HG02981 (cell line): ENCODE data around the gene KNDC1.
"Not testable (repeated sequence)": the region's sequence is repeated elsewhere in the genome, so short reads cannot be mapped to it uniquely, and the experiment has no call there.

ENCODE experiments used
- ATAC-seq: cut with Tn5 transposase; IDR thresholded peaks from one replicate; pipeline ENCODE4 v1.9.1; 2021; ENCODE audit warnings: mild to moderate bottlenecking, moderate library complexity; ENCODE audit not compliant: unreplicated experiment

Gene KNDC1

DNA sequence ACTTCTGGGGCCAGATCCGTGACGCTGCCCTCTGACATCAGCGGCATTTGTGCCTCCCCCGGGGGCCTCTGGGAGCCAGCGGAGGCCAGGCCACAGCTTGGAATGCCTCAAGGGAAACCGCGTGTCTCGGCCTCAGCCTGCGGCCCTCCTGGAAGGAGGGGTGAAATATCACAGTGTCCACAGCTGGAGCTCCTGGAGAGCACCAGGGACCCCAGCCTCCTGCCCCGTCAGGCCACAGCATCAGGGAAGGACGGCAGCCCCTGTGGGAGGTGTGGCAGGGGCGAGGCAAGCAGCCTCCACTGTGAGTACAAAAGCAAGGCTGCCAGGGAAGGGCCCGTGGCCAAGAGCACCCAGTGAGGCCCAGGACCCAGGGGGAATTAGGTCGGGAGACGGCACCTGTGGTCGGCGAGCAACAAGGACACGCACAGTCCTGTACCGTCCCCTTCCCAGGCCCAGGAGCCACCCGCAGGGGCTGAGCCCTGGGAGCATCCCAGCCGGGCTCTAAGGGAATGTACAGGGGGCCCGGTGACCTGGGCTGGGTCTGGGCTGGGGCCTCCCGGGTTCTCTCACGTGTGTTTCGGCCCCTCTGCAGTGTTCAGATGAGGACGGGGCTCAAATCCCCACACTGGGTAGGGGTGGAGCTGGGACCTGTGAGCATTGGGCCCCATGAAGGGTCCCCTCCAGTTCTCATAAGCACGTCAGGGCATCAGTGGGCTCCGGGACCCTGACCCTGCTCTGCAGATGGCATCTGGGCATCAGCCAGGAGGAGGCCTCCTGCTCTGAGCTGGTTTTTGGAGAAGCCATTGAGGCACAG lies 18.7 kb upstream of the KNDC1 start:
- ATAC-seq = no peak

DNA sequence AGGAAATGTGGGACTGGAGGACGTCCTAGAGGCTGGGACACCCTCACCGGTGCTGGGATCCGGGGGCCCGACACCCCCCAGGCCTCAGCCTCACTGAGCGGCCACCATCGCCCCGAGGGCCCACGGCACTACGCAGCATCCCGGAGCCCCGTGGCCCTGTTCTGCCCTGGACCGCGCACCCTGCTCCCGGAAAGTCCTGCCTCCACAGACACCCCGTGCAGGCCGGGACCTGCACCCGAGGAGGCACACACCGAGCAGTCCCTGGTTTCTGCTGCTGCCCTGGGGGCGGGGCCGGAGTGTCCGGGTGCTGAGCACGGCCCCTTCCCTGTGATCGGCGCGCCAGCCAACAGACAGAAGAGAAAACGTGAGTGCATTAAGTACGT lies 18.1 kb upstream of the KNDC1 start:
- no peak for ATAC-seq

DNA sequence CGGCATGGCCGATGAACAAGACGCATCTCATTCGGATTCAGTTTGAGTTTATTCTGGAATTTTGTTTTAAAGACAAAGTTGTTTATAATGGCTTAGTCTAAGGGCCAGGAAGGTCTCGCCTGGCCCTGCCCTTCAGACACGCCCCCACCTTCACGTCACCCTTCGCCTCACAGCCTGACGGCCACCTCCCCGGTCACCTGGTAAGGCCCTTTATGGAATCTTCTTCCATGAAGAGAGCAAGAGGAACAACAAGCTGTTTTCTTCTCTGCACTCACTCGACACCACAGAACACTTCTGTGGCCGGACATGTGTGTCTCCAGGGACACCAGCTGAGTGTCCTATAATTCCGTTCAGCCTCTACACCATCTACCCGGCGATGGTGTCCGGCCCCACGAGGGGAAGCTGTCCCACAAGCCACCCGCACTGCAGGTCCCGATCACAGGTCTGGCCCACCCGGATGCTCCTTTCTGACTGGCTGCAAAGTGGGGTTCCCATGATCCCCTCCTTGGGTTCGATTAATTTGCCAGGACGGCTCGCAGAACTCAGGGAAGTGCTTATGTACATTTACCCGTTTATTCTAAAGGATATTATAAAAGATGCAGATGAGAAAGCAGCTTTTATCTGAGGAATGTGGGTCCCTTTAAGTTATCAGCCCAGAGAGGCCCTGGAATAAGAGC lies 17.4 kb upstream of the KNDC1 start:
- ATAC-seq = no peak

DNA sequence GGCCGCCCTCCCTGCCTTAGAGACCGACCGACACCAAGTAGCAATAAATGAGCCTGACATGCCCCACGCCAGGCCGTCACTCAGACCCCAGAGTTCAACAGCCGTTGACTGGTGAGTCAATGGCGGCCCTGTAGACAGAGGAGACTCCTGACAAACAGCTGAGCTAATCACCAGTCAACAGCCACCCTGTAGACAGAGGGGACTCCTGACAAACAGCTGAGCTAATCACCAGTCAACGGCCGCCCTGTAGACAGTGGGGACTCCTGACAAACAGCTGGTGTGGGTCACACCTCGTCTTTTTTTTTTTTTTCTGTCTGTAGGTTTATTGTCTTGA lies 16.9 kb upstream of the KNDC1 start:
- no peak for ATAC-seq

DNA sequence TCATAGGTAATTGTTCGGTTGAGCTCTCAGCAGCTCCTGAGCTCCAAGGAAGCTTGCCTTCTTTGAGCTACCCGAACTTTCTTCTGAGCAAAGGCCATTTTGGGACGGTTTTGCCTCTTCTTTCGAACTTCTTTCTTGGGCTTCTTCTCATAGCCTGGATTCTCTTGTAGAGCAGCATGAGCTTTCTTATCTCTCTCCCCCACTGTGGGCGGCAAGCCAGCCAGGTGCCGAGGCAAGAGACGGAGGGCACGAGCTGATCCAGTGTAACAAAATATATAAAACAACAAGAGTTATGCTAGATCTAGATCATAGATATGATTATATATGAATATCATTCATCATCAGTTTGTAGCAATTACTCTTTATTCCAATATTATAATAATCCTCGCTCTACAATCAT lies 16.5 kb upstream of the KNDC1 start:
- ATAC-seq = no peak

DNA sequence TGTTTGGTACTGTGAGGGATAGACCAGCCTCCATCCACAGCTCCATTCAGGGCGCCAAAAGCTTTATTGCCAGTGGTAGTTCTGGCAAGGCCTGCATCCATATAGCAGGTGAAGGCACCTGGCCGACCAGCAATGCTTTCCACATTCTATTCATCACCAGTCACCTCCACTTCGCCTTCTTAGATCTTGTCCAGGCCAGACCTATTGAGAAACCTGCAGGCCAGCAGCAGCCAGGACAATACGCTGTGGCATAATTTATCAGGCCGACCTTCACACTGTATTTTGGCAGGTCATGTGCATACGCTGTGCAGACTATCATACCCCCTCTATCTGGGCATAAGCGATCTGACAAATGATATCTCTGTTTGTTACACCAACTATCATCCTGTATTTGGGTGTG lies 15.2 kb upstream of the KNDC1 start:
- ATAC-seq = no peak

DNA sequence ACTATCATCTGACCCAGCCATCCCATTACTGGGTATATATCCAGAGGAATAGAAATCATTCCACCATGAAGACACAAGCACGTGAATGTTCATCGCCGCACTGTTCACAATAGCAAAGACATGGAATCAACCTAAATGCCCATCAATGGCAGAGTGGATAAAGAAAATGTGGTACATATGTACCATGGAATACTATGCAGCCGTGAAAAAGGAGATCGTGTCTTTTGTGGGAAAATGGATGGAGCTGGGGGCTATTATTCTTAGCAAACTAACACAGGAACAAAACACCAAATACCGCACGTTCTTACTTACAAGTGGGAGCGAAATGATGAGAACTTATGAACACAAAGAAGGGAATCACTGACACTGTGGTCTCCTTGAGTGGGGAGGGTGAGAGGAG lies 9.8 kb upstream of the KNDC1 start:
- no peak for ATAC-seq

DNA sequence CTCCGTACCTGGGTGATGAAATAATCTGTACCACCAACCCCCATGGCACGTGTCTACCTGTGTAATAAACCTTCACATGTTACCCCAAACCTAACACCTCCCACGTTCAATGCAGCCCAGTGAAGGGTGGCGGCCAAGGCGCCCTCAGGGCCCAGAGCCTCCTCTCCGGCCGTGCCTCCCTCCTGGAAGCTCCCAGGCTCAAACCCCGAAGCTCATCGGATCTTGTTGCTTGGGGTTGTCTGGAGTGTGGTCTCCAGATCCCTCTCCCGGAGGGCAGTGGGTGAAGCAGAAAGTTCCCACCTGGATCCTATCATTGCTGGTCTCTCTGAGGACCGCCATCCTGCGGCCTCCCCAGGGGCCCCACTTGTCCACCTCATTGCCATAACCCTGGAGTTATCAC lies 9.4 kb upstream of the KNDC1 start:
- ATAC-seq = no peak

DNA sequence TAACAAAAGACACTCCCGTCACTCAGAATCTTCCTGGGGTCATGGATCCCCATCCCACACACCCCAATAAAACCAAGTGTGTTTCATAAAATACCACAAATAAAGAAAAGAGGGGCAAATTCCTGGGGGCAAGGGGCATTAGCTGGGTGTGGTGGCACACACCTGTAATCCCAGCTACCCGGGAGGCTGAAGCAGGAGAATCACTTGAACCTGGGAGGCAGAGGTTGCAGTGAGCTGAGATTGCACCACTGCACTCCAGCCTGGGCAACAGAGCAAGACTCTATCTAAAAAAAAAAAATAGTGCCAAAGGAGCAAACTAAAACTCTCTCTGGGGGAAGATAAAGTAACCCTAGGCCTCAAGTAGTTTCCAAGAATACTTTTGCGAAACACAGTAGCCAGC lies 8.9 kb upstream of the KNDC1 start:
- ATAC-seq = not testable (repeated sequence)

DNA sequence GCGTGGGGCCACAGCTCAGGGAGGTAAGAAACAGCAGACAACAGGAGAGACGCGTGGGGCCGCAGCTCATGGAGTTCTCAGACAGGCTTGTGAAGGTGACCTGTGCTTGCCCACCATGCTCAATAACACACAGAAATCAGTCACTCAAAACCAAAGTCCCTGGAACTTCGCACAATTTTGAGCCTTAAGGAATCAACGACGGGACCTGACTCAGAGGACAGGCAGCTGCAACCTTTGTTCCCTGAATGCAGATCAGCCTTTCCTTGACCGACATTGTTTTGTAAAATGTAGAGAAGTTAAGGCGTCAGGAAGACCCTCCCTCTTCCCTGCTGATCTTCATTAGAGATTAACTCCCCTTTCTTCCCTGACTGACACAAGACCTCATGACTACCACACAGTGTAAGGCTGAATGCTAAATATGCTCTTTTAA lies 8.5 kb upstream of the KNDC1 start:
- no peak for ATAC-seq

DNA sequence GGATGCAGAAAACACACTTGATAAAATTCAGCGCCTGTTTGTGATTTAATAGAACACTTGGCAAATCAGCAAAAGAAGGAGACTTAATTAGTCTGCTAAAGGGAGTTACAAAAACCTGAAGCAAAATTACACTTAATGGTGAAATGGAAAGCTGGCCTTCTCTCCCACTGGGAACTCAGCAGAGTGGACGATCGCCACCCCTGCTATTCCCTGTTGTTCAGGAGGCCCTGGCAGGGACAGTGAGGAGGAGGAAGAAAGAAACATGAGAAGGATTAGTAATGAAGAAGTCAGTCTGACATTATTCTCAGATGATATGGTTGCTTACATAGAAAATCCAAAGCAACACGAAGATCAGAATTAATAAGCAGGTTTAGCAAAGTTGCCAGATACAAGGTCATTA lies 5.6 kb upstream of the KNDC1 start:
- ATAC-seq = no peak

DNA sequence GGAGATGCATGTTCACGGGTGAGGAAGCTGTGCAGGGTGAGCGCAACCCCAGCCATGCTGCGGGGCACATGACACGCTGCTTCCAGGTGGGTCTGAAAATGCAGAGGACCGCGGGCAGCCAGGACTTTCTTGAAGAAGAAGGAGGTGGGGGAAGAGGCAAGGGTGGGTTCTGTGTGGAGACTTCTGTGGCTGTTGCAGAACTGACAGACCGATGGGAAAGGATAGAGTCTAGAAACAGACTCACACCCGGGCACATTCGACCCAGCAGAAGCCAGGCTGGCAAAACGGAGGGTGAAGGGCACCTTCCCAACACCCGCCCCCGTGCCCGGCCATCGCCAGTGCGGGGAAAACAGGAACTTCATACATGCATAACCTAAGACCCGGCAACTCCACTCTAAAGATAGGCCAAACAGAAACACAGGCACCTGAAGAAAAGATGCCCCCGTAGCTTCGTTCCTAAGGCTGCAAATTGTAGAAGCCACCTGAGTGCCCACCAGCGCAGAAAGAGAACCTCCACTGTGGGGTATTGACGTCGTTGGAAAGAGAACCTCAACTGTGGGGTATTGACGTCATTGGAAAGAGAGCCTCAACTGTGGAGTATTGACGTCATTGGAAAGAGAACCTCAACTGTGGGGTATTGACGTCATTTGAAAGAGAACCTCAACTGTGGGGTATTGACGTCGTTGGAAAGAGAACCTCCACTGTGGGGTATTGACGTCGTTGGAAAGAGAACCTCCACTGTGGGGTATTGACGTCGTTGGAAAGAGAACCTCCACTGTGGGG lies 4.8 kb upstream of the KNDC1 start:
- no peak for ATAC-seq

DNA sequence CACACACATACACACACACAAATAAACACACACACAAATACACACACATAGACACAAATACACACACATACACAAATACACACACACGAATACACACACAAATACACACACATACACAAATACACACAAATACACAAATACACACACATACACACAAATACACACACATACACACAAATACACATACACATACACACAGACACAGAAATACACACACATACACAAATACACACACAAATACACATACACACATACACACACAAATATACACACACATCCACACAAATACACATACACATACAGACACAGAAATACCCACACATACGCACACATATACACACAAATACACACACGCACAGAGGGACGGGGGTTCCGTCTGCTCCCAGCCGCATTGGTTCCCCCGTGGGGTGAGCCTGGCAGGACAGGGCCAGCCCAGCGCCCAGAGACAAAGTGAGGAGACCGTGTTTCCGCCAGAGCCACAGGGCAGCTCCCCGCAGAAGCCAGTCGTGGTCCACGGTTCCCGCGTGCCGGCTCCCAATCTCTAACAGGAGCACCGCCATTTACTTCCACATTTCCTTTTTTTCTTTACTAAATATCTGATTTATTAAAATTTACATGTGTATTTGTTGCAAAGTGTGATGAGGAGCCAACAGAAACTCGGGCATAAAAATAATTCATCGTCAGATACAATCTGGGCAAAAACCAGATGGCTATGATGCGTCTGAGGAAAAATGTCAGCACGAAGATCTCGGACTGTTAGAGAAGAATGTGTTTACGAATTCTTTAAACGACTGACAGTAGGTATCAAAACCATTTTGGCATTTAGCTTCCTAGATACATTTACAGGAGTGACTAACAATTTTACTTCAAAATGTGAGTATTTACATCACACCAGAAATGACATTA lies 3.1 kb upstream of the KNDC1 start:
- no peak for ATAC-seq

DNA sequence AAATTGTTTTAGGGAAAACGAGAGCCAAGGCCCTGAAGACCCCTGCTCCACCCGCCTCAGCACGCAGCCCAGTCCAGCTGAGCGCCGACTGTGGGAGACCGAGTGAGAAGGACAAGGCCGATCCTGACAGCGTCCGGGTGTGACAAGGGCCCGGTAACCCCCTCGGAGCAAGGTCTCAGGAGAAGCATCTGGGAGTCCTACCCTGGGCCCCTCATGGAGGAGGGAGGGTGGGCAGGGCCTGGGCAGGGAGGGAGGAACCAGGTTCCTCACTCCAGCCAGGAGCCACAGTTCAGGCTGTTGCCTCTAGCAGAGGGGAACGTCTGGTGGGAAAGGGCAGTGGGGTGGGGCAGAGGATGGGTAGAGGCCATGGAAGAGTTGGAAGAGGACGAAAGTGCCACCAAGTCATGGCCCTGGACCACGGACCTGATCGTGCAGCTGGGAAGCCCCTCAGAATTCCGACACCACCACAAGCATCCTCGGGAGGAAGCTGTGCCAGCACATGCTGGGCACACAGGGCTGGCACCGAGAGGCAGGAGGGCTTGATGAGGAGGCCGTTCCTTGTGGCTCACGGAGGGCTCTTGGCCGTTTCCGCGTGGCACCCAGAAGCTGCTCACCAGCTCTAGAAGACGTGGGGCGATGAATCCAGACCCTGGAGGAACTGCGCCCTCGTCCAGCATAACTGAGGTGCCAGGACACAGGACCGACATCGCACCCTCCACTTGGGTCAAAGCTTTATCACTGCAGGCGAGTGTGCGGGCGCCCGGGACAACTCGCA lies 2.2 kb upstream of the KNDC1 start:
- no peak for ATAC-seq

DNA sequence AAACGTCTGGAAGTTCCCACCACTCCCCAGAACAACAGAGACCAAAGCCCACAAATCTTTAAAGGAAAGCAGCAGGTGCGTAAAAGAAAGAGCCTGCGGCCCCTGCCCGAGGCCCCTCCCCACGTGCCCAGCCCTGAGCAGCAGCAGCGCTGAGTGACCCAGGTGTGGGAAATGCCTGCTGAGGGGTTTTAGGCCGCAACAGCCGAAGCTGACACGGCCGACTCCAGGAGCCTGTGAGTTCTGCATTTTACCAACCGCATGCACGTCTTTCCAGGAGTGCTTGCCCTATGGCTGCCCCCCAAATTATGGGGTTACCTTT lies 1.6 kb upstream of the KNDC1 start:
- no peak for ATAC-seq

DNA sequence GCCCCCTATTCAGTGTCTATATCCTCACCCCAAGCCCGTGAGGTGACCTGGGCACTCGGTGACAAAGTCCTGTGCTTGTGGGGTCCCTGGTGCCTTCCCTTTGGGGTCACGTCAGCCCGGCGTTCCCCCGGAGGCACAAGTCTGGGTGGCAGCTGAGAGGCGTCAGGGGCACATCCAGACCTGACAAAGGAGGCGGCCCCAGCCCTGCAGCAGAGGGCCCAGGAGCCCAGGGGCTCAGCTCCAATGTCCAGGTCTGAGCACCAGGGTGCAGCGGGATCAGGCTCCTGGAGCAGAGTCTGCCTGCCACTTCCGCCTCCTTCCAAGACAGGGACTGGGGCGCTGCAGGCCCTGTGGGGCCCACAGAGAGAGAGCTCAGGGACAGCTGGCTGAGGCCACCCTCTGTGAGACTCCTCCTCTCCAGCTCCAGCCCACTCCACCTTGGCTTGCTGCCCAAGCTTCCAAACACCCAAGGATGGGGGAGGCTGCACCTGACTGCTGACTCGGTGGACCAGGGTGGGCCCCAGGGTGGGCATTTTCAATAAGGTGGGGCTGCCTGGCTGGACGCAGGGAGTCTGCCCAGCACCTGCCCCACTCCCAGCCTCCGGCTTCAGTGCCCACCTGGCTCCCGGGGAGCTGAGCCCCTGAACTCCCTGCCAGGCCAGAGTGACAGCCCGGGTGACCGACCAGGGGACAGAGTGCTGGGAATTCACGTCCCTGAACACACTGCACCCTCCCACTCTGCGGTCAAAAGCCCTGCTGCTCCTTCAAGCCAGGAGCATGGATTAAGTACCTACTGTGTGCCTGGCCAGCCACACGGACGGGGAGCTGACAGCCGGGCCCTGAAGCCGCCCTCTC lies 1.0 kb upstream of the KNDC1 start:
- no peak for ATAC-seq

DNA sequence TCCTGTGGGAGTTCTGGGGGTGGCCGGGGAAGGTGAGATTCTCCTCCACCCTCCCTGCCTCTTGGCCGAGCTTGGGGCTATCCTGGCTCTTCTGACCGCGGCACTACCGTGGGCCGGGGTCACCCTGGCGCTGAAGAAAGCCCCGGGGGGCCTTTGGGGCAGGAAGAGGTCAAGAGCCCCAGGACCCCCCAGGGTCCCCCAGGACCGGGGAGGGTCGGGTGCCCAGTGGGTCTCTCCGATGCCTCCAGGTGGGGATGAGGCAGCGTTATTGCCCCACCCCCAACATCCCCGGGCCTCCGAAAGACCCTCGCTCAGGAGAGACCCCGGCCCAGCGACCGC lies 439 bp upstream of the KNDC1 start:
- ATAC-seq = no peak

DNA sequence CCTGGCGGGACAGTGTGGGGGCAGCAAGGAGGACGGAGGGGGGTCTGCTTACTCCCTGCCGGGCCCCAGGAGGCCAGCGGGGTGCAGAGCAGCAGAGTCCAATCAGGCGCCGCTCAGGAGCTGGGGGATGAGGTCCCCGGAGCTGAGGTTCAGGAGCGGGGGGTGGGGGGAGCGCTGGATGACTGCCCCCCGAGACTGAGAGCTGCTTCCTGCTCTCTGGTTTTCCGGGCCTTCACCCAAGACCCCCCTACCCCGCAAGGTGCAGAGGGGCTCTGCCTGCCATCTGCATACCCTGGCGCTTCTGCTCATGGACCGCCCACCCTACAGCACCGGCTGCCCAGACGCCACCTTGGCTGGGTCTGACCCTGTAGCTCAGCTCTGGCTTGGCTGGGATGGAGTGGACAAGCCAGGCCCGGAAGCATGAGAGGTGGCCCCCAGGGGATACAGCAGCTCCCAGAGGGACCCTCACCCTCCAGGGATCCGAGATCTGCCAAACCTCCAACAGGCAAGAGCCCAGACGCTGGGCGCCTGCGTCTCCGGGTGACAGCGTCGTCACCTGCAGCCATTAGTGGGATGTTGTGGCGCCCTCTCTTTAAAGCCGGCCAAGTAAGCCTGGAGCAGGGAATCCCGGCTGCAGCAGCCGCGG lies 930 bp downstream of the KNDC1 start:
- ATAC-seq = no peak

DNA sequence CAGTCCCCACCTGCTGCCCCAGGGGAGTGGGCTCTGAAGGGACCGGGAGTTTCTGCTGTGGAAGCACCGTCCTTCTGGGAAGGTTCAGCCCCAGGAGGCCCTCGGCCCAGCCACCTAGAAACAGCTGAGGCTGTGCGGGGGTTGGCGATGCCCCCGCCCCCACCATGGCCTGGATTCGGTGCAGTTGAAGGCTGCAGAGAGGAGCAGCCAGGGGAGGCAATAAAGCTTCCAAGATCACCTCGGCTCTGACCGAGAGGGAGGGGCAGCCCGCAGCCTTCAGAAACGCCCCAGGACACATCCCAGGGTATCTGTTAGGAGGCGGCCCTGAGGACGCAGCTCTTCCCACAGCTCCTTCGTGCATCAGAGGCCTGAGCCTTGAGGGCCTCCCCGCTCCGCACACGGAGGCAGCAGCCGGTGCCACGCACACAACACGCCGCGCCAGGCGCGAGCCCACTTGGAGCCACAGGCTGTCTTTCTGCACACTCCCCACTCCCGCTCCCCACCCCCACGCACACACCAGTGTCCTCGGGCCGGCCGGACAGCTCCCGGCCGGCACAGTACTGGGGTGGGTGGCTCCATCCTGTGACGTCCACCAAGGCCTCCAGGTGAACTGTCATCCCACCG lies 1.6 kb downstream of the KNDC1 start:
- no peak for ATAC-seq
